Measurements from ENCODE around the gene ENO3. TPM values are rescaled to one million over a fixed set of nuclear protein-coding genes. Genes with fewer than 3 reads are reported as not detected.

ENO3 gene
- total and polyA plus RNA-seq, 10 of the 15 experiments (the other 5 are each of a cell fraction or from before 2014, with no cell fraction given): 6.8 to 28.4 (median 17.0) TPM

DNA sequence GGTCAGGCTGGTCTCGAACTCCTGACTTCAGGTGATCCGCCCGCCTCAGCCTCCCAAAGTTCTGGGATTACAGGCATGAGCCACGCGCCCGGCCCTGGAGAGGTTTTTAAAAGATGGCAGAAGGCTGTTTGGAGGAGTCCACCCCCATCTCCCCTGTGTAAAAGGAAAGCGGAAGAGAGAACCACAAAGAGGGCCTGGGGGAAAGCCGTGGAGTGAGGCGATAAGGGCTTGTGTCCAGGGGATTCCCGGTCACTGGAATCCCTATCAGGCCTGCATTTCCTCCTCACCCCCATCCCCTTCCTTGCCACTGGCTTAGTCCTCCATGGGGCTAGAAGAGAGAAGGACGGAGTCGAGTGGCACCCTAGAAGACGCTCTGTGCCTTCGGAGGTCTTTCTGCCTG, 19.0 kb upstream of the ENO3 start, which contains the start of gene GP1BA (continued):
- TF ChIP-seq, protein P1, sequence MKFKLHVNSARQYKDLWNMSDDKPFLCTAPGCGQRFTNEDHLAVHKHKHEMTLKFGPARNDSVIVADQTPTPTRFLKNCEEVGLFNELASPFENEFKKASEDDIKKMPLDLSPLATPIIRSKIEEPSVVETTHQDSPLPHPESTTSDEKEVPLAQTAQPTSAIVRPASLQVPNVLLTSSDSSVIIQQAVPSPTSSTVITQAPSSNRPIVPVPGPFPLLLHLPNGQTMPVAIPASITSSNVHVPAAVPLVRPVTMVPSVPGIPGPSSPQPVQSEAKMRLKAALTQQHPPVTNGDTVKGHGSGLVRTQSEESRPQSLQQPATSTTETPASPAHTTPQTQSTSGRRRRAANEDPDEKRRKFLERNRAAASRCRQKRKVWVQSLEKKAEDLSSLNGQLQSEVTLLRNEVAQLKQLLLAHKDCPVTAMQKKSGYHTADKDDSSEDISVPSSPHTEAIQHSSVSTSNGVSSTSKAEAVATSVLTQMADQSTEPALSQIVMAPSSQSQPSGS (IDR thresholded peaks at IDR 0.05; ENCODE audit: low read length): no peak
- TF ChIP-seq CHD2 (IDR thresholded peaks at IDR 0.05; ENCODE audit: borderline replicate concordance, low read depth, low read length) (no peak), RB1 (IDR thresholded peaks at IDR 0.05; ENCODE audit: borderline replicate concordance) (no peak), SRF (IDR thresholded peaks at IDR 0.05; ENCODE audit: low read depth in 2 of 2, low read length in 2 of 2) (peak in 1 of 2 experiments; percentile 60; a peak in 1 of 4 replicates), SMAD1 (IDR thresholded peaks at IDR 0.05; ENCODE audit: low read depth, partially characterized antibody) (no peak), MLLT1 (IDR thresholded peaks at IDR 0.05) (no peak), EED (IDR thresholded peaks at IDR 0.05; ENCODE audit: low read depth) (peak; percentile 69), RFX5 (IDR thresholded peaks at IDR 0.05; ENCODE audit: low read depth, low read length) (no peak), BCLAF1 (IDR thresholded peaks at IDR 0.05) (no peak), BACH1 (IDR thresholded peaks at IDR 0.05; ENCODE audit: borderline replicate concordance) (no peak), HDGF (IDR thresholded peaks at IDR 0.05) (no peak), SIX5 (IDR thresholded peaks at IDR 0.05; ENCODE audit: low read depth, low read length, severe bottlenecking) (no peak), TARDBP (IDR thresholded peaks at IDR 0.05; ENCODE audit: borderline replicate concordance) (no peak), PML (IDR thresholded peaks at IDR 0.05; ENCODE audit: low read length) (no peak), RCOR1 (conservative IDR thresholded peaks at IDR 0.05; ENCODE audit: low read depth, low read length) (no peak), EP300 (IDR thresholded peaks at IDR 0.05; ENCODE audit: borderline replicate concordance in 1 of 2, control insufficient read depth in 1 of 2, low read depth in 2 of 2, low read length in 2 of 2) (no peak), MEF2B (IDR thresholded peaks at IDR 0.05; ENCODE audit: partially characterized antibody, poor library complexity, severe bottlenecking) (peak; percentile 39), YBX1 (IDR thresholded peaks at IDR 0.05) (no peak), MYC (IDR thresholded peaks at IDR 0.05; ENCODE audit: insufficient read depth, insufficient read length, insufficient replicate concordance, low read length, severe bottlenecking) (no peak), DPF2 (IDR thresholded peaks at IDR 0.05) (no peak), POLR2A (IDR thresholded peaks at IDR 0.05; ENCODE audit: low read depth, low read length) (no peak), ATF7 (IDR thresholded peaks at IDR 0.05; ENCODE audit: low read depth) (no peak), IKZF2 (IDR thresholded peaks at IDR 0.05) (no peak; a peak in 2 of 4 replicates), MXI1 (IDR thresholded peaks at IDR 0.05; ENCODE audit: low read depth, low read length) (no peak)
- TF ChIP-seq, protein P2, sequence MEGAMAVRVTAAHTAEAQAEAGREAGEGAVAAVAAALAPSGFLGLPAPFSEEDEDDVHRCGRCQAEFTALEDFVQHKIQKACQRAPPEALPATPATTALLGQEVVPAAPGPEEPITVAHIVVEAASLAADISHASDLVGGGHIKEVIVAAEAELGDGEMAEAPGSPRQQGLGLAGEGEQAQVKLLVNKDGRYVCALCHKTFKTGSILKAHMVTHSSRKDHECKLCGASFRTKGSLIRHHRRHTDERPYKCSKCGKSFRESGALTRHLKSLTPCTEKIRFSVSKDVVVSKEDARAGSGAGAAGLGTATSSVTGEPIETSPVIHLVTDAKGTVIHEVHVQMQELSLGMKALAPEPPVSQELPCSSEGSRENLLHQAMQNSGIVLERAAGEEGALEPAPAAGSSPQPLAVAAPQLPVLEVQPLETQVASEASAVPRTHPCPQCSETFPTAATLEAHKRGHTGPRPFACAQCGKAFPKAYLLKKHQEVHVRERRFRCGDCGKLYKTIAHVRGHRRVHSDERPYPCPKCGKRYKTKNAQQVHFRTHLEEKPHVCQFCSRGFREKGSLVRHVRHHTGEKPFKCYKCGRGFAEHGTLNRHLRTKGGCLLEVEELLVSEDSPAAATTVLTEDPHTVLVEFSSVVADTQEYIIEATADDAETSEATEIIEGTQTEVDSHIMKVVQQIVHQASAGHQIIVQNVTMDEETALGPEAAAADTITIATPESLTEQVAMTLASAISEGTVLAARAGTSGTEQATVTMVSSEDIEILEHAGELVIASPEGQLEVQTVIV (IDR thresholded peaks at IDR 0.05; ENCODE audit: borderline replicate concordance, partially characterized antibody): no peak
